ENCODE data around the gene PTPRG.

DNA sequence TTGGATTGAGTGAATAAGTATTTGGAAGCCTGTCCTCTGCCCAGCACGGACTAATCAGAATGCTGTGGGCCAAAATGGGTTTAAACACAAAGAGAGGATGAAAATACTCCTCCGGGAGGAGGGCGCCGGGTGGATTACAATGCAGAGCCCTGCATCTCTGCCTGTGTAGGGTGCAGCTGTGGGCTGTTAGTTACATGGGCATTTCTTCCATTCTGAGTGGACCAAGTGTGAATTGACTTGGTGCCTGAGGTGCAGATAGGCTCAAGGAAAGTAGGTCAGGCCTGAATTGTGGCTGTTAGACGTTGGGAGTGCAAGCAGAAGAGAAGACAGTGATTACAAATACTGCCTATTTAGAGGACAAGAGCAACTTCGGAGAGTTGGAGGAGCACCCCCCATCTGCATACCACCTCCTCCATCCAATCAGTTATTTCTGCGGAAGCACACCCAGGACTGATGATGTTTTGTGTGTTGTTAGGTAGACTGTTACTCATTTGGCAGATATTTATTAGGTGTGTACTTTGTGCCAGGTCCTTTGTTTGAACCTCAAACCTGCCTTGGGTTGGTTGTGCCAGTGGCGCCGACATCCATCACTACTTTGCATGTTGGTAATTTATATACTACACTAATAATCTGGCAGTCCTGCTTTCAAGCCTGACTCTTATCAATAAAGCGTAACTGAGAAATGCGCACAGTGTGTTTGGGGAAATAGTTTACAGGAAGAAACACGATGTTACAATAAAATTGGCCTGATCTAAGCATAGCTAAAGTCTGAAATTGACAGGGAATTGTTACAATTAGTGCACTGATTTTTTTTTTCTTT is 33.0 kb downstream of the PTPRG start:
- TF ChIP-seq, protein P1, sequence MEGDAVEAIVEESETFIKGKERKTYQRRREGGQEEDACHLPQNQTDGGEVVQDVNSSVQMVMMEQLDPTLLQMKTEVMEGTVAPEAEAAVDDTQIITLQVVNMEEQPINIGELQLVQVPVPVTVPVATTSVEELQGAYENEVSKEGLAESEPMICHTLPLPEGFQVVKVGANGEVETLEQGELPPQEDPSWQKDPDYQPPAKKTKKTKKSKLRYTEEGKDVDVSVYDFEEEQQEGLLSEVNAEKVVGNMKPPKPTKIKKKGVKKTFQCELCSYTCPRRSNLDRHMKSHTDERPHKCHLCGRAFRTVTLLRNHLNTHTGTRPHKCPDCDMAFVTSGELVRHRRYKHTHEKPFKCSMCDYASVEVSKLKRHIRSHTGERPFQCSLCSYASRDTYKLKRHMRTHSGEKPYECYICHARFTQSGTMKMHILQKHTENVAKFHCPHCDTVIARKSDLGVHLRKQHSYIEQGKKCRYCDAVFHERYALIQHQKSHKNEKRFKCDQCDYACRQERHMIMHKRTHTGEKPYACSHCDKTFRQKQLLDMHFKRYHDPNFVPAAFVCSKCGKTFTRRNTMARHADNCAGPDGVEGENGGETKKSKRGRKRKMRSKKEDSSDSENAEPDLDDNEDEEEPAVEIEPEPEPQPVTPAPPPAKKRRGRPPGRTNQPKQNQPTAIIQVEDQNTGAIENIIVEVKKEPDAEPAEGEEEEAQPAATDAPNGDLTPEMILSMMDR (IDR thresholded peaks at IDR 0.05; ENCODE audit: low read depth, low read length, poor library complexity, severe bottlenecking) = no peak
- TF ChIP-seq EZH2phosphoT487 (IDR thresholded peaks at IDR 0.05; ENCODE audit: borderline replicate concordance, low read length) = no peak

Measured in DOHH2 (cell line).